GM12878 (cell line): ENCODE results near the gene RPL10. TPM values are rescaled to one million over a fixed set of nuclear protein-coding genes. Genes with fewer than 3 reads are reported as not detected.

Experiments used
- ATAC-seq: fragments of 200-7000 bp; cut with Tn5 transposase; 3 replicates; pipeline ENCODE4 v1.9.1; 2020; ENCODE audit warnings: mild to moderate bottlenecking, moderate library complexity
- BruUV-seq: library from RNA; stranded (reverse); fragments of 400-500 nt; replicated peaks from 2 replicates; lab custom pipeline; 2021; lab: Mats Ljungman, UMichigan
- CTCF ChIA-PET: fragments of 300-600 bp; sonication (Branson Sonifier 250); formaldehyde crosslinking; extraction: SDS; loops from one replicate; lab custom pipeline; 2021; ENCODE audit warnings: inconsistent platforms; lab: Yijun Ruan, JAX
- POLR2A ChIA-PET: fragments of 350-600 bp; formaldehyde crosslinking; extraction: SDS; loops from one replicate; lab custom pipeline; 2021; ENCODE audit warnings: inconsistent platforms; lab: Charles Lee
- RAD21 ChIA-PET: fragments of 300-600 bp; sonication (Branson Sonifier 250); formaldehyde crosslinking; loops from one replicate; lab custom pipeline; 2023; ENCODE audit warnings: antibody characterized with exemption; ENCODE audit not compliant: unreplicated experiment; lab: Charles Lee
- SMC1A ChIA-PET: fragments of 300-600 bp; sonication (Branson Sonifier 250); formaldehyde crosslinking; loops from one replicate; lab custom pipeline; 2023; ENCODE audit not compliant: unreplicated experiment, uncharacterized antibody; lab: Charles Lee
- DNase-seq: peaks from one replicate; pipeline ENCODE4 v3.0.0-alpha.2; 2011; ENCODE audit warnings: low read depth, low spot score
- FAIRE-seq: peaks from 3 replicates; lab custom pipeline; 2011; peaks lifted over from hg19 to GRCh38; lab: Jason Lieb, UNC
- H2AFZ ChIP-seq: 2 replicates; pipeline ENCODE4 v1.6.0; 2011; ENCODE audit warnings: low read depth, low read length, control low read depth; ENCODE audit not compliant: control insufficient read depth
- H3K27ac ChIP-seq: 2 replicates; pipeline ENCODE4 v1.5.1; 2011; ENCODE audit warnings: control low read depth; ENCODE audit not compliant: control insufficient read depth, insufficient read depth
- H3K27me3 ChIP-seq, 2 experiments: replicated peaks in 1 of 2; 2 replicates each; pipeline versions ENCODE4 v1.6.0 to v1.6.1; 2011; ENCODE audit warnings: low read length in 1 of 2; ENCODE audit not compliant: control insufficient read depth in 2 of 2, insufficient read depth in 2 of 2
- H3K36me3 ChIP-seq, 2 experiments: 2 replicates each; pipeline ENCODE4 v1.5.1; 2011; ENCODE audit warnings: low read length in 1 of 2; ENCODE audit not compliant: control insufficient read depth in 2 of 2, insufficient read depth in 2 of 2
- H3K4me1 ChIP-seq: 2 replicates; pipeline ENCODE4 v1.6.1; 2011; ENCODE audit warnings: mild to moderate bottlenecking, low read length, moderate library complexity, mixed read lengths; ENCODE audit not compliant: control insufficient read depth, insufficient read depth
- H3K4me2 ChIP-seq: 2 replicates; pipeline ENCODE4 v1.6.0; 2011; ENCODE audit warnings: control low read depth; ENCODE audit not compliant: control insufficient read depth, insufficient read depth
- H3K4me3 ChIP-seq: fragments of 200-600 bp; sonication (generic); 2 replicates; pipeline ENCODE4 v1.5.1; 2016
- H3K79me2 ChIP-seq: 2 replicates; pipeline ENCODE4 v1.6.0; 2011; ENCODE audit warnings: low read length; ENCODE audit not compliant: control insufficient read depth, insufficient read depth
- H3K9ac ChIP-seq: 2 replicates; pipeline ENCODE4 v1.8.0; 2011; ENCODE audit warnings: low read length, control low read depth, mixed read lengths; ENCODE audit not compliant: control insufficient read depth, insufficient read depth
- H3K9me3 ChIP-seq: replicated peaks from 3 replicates; pipeline ENCODE4 v1.5.1; 2011; ENCODE audit warnings: mild to moderate bottlenecking, low read length; ENCODE audit not compliant: control insufficient read depth, insufficient read depth
- H4K20me1 ChIP-seq: 2 replicates; pipeline ENCODE4 v1.6.0; 2011; ENCODE audit not compliant: control insufficient read depth, insufficient read depth
- BCLAF1 ChIP-seq: fragments of 450-650 bp; IDR thresholded peaks from 2 replicates; pipeline ENCODE4 v1.6.1; 2017; ENCODE audit warnings: antibody characterized with exemption, mild to moderate bottlenecking, moderate library complexity
- CEBPB ChIP-seq, 2 experiments: fragments of 150-350 bp in 1 of 2; IDR thresholded peaks; 2 replicates each; pipeline ENCODE4 v1.6.1; 2012 to 2014; ENCODE audit warnings: low read depth in 2 of 2, low read length in 2 of 2, borderline replicate concordance in 1 of 2, inconsistent platforms in 1 of 2
- CREB1 ChIP-seq: IDR thresholded peaks from 2 replicates; pipeline ENCODE4 v1.6.1; 2012; ENCODE audit warnings: low read depth, mild to moderate bottlenecking, inconsistent platforms
- ESRRA ChIP-seq: IDR thresholded peaks from 2 replicates; pipeline ENCODE4 v1.6.1; 2012; ENCODE audit warnings: mild to moderate bottlenecking, low read length, improper control_type of control experiment
- IKZF2 ChIP-seq, 2 experiments: fragments of 450-650 bp; IDR thresholded peaks; 2 replicates each; pipeline ENCODE4 v1.6.1; 2017; ENCODE audit warnings: mild to moderate bottlenecking in 2 of 2, moderate library complexity in 2 of 2
- NFXL1 ChIP-seq: fragments of 450-650 bp; IDR thresholded peaks from 2 replicates; pipeline ENCODE4 v1.6.1; 2017; ENCODE audit warnings: antibody characterized with exemption, mild to moderate bottlenecking, borderline replicate concordance
- NKRF ChIP-seq: fragments of 450-650 bp; conservative IDR thresholded peaks from 2 replicates; pipeline ENCODE4 v1.6.1; 2017; ENCODE audit warnings: mild to moderate bottlenecking, moderate library complexity
- POLR2A ChIP-seq: IDR thresholded peaks from 2 replicates; pipeline ENCODE4 v1.6.1; 2011; ENCODE audit warnings: low read depth, mild to moderate bottlenecking, low read length
- RAD21 ChIP-seq: IDR thresholded peaks from 2 replicates; pipeline ENCODE4 v1.6.1; 2011; ENCODE audit warnings: mild to moderate bottlenecking, low read depth, low read length, moderate library complexity; ENCODE audit not compliant: insufficient read depth
- RB1 ChIP-seq: fragments of 450-650 bp; formaldehyde crosslinking; IDR thresholded peaks from 2 replicates; pipeline ENCODE4 v1.6.1; 2017; ENCODE audit warnings: mild to moderate bottlenecking, borderline replicate concordance
- RFX5 ChIP-seq: IDR thresholded peaks from 2 replicates; pipeline ENCODE4 v1.6.1; 2011; ENCODE audit warnings: low read depth, low read length, improper control_type of control experiment
- SPI1 ChIP-seq: IDR thresholded peaks from 2 replicates; pipeline ENCODE4 v1.6.1; 2011; ENCODE audit warnings: low read depth, mild to moderate bottlenecking, low read length, moderate library complexity, borderline replicate concordance; ENCODE audit not compliant: insufficient read depth
- TARDBP ChIP-seq: IDR thresholded peaks from 2 replicates; pipeline ENCODE4 v1.6.1; 2016; ENCODE audit warnings: borderline replicate concordance
- YBX1 ChIP-seq: fragments of 450-650 bp; IDR thresholded peaks from 2 replicates; pipeline ENCODE4 v1.6.1; 2016; ENCODE audit warnings: antibody characterized with exemption
- ZNF687 ChIP-seq: fragments of 450-650 bp; IDR thresholded peaks from 2 replicates; pipeline ENCODE4 v1.6.1; 2017; ENCODE audit warnings: mild to moderate bottlenecking, moderate library complexity
- WGBS: methylation state at CpG from one replicate; pipeline ENCODE4 v1.1.6; 2016; ENCODE audit warnings: low lambda C conversion rate; ENCODE audit not compliant: insufficient replicate concordance, insufficient coverage; ENCODE audit errors: missing lambda C conversion rate; 5-methylcytosine and 5-hydroxymethylcytosine counted together
- in situ Hi-C: fragments of 300-500 bp; cut with MboI; formaldehyde crosslinking; loops from 9 replicates; pipeline ENCODE4 v1.14.3; 2018; ENCODE audit warnings: mixed read lengths
- intact Hi-C: fragments of 100-400 bp; cut with micrococcal nuclease; formaldehyde crosslinking; loops from one replicate; pipeline ENCODE4 v1.14.2; 2022; ENCODE audit not compliant: unreplicated experiment
- polyA plus RNA-seq, 11 experiments: library from polyadenylated mRNA; depleted of rRNA in 4 of 11; unstranded in 6 of 11; stranded (reverse) in 5 of 11; fragments of >200 nt; fragmentation: Nextera tagmentation in 4 of 11; fragmentation: Illumina TruSeq in 1 of 11; extraction: Ambion mirVana in 4 of 11; extraction: Trizol in 1 of 11; gene quantifications; 1 replicate in 1 of 11; 2 replicates in 10 of 11; pipeline versions ENCODE4 v1.2.1 to v1.2.3, GENCODE V29; 2011 to 2016; ENCODE audit warnings: inconsistent platforms in 2 of 11, missing spikeins in 2 of 11, low read depth in 1 of 11
- total RNA-seq, 4 experiments: library from RNA; depleted of rRNA in 3 of 4; stranded (reverse); fragments of >200 nt in 3 of 4; fragmentation: Illumina TruSeq in 1 of 4; extraction: Trizol in 1 of 4; gene quantifications; 2 replicates each; pipeline versions ENCODE4 v1.2.1 to v1.2.3, GENCODE V29; 2013 to 2021

The RPL10 gene
- total and polyA plus RNA-seq, 10 of the 15 experiments (the other 5 are each of a cell fraction or from before 2014, with no cell fraction given): 1,938 to 7,222 (median 4,494) TPM

GRCh38 chrX:154429711-154430110 is 31.5 kb downstream of the RPL10 start:
- ChIA-PET SMC1A (interaction anchor here (1.2 to 1.3 kb wide), 2 partner anchors 19 to 46 kb away, joined by 3 read pairs; no protein-coding TSS in a partner anchor), POLR2A (interaction anchor here (0.6 to 4.1 kb wide), 5 partner anchors 18 to 98 kb away, joined by 3 to 32 read pairs (median 5); partner anchors contain the start of genes FLNA, RPL10 and TAFAZZIN), RAD21 (interaction anchor here (1.0 kb wide), 2 partner anchors 18 to 49 kb away, joined by 3 to 4 read pairs; no protein-coding TSS in a partner anchor), CTCF (interaction anchor here (0.6 to 2.3 kb wide), 3 partner anchors 19 to 56 kb away, joined by 3 to 12 read pairs (median 5); partner anchors contain the start of gene RPL10)
- Histone ChIP-seq H3K36me3 (peaks cover 0 to 2% of the 10 kb centered on the region in 2 experiments; a peak in 1 of 4 replicates), H3K4me2 (peak overlapping the region; percentile 52), H3K79me2 (peaks cover 12% of the 10 kb centered on the region), H3K27me3 (no peaks in the 10 kb centered on the region), H2AFZ (no peak overlapping the region), H3K4me3 (peak overlapping the region; percentile 73; the same call in 1 of the 2 replicates), H4K20me1 (no peaks in the 10 kb centered on the region), H3K9ac (no peak overlapping the region), H3K27ac (no peak overlapping the region), H3K9me3 (no peaks in the 10 kb centered on the region; the same call in 2 of the 3 replicates), H3K4me1 (no peaks in the 10 kb centered on the region)
- intact Hi-C loops: loop anchor here (10.0 kb wide), 1 partner anchor 55 kb away; the partner anchor contains the start of genes EMD and FLNA
- WGBS: 32% methylated on average over 2 of the region's 2 CpGs
- TSS peak; percentile 78 for BruUV-seq
- TF ChIP-seq SPI1 (no peak), NFXL1 (no peak), POLR2A (no peak), CREB1 (no peak), ZNF687 (no peak), NKRF (no peak), TARDBP (no peak), CEBPB (IDR thresholded peaks at IDR 0.05; ENCODE audit: borderline replicate concordance in 1 of 2, low read depth in 2 of 2, low read length in 2 of 2) (no peak), IKZF2 (IDR thresholded peaks at IDR 0.05) (no peak), YBX1 (no peak), BCLAF1 (no peak), RB1 (no peak), RFX5 (no peak), ESRRA (no peak), RAD21 (no peak)
- FAIRE-seq (no peak), DNase-seq (no peak), ATAC-seq (peak; percentile 18)
- in situ Hi-C loops: no loop called here
